ENCODE data around the gene RAD23A. TPM values are rescaled to one million over a fixed set of nuclear protein-coding genes. Genes with fewer than 3 reads are reported as not detected.

RAD23A gene
- total and polyA plus RNA-seq, 2 of the 4 experiments (the other 2 are of a cell fraction), result 54.3 to 67.8 TPM

GRCh38 chr19:12996406-12997094 lies 50.9 kb downstream of the RAD23A start:
- ChIA-PET POLR2A (ENCODE audit: unreplicated experiment) (no interaction called here), CTCF (interaction anchor here (0.5 to 1.1 kb wide), 3 partner anchors 17 to 64 kb away, joined by 3 to 4 read pairs (median 3); no protein-coding TSS in a partner anchor)
- peaks cover 15% of the 10 kb centered on the region for H3K4me1 ChIP-seq (ENCODE audit: control insufficient read depth, insufficient read depth, low read length)
- peak overlapping the region; percentile 93 for H2AFZ ChIP-seq (replicated peaks; ENCODE audit: low read length, poor library complexity)
- peak overlapping the region; percentile 76; the same call in 1 of the 2 replicates for H3K23ac ChIP-seq (ENCODE audit: low read depth, low read length)
- H3K4me2 ChIP-seq (ENCODE audit: low read depth, low read length), result peak overlapping the region; percentile 81
- H4K20me1 ChIP-seq (ENCODE audit: insufficient read depth, low read length), result peaks cover 35% of the 10 kb centered on the region
- intact Hi-C loops (cut with micrococcal nuclease), result loop anchor here (5.0 kb wide), 1 partner anchor 66 kb away; no protein-coding TSS in a partner anchor
- peak overlapping the region; percentile 75 for H2BK5ac ChIP-seq (ENCODE audit: low read depth, low read length, poor library complexity, severe bottlenecking)
- peaks cover 16% of the 10 kb centered on the region for H3K9me1 ChIP-seq (ENCODE audit: insufficient read depth, low read length)
- TF ChIP-seq MAZ (IDR thresholded peaks at IDR 0.05; ENCODE audit: borderline replicate concordance, low read depth, low read length), result peak; percentile 10; the same call in 1 of the 2 replicates
- no peak for TF ChIP-seq NFE2L2 (IDR thresholded peaks at IDR 0.05; ENCODE audit: low read depth, low read length)
- peak overlapping the region; percentile 78 for H3K9ac ChIP-seq (ENCODE audit: low read depth, low read length)
- peak overlapping the region; percentile 81 for H3K4ac ChIP-seq (ENCODE audit: low read depth, low read length)
- H3K27me3 ChIP-seq (ENCODE audit: control insufficient read depth, insufficient read depth, low read length), result no peaks in the 10 kb centered on the region
- no peaks in the 10 kb centered on the region for H3K9me3 ChIP-seq (ENCODE audit: control insufficient read depth, insufficient read depth, low read length)
- no peak overlapping the region for H2BK20ac ChIP-seq (ENCODE audit: low read depth, low read length)
- peak overlapping the region; percentile 61; the same call in 1 of the 2 replicates for H2AK5ac ChIP-seq (ENCODE audit: low read depth, low read length)
- peak overlapping the region; percentile 79; the same call in 1 of the 2 replicates for H4K91ac ChIP-seq (ENCODE audit: insufficient read depth, low read depth, low read length)
- peak overlapping the region; percentile 99 for H2AK9ac ChIP-seq (replicated peaks; ENCODE audit: low read depth, low read length, poor library complexity)
- peak overlapping the region; percentile 93 for H3K4me3 ChIP-seq (ENCODE audit: insufficient read depth, low read depth, low read length)
- BruUV-seq (replicated peaks), result no TSS peak
- peaks cover 15% of the 10 kb centered on the region for H3K36me3 ChIP-seq (ENCODE audit: control insufficient read depth, insufficient read depth, low read length)
- H3K18ac ChIP-seq (ENCODE audit: low read depth, low read length), result no peak overlapping the region; the same call in 1 of the 2 replicates
- peak overlapping the region; percentile 85; the same call in 1 of the 2 replicates for H3K14ac ChIP-seq (replicated peaks; ENCODE audit: low read depth, low read length)
- ATAC-seq (ENCODE audit: low read depth) (peak; percentile 53), DNase-seq (peak; percentile 22)
- WGBS, 2 experiments (ENCODE audit: extremely low coverage in 2 of 2, insufficient read length in 1 of 2), result 1% methylated on average over 20 of the region's 52 CpGs; no CpG with 5 or more reads in 1 of the 2 experiments
- H4K5ac ChIP-seq (ENCODE audit: low read depth, low read length), result peak overlapping the region; percentile 2; the same call in 1 of the 2 replicates
- no peak overlapping the region for H3K56ac ChIP-seq (ENCODE audit: extremely low read depth, insufficient read depth, low read length)
- no peak overlapping the region for H2BK15ac ChIP-seq (ENCODE audit: low read depth, low read length)
- H3K27ac ChIP-seq (ENCODE audit: insufficient read depth, low read length), result peak overlapping the region; percentile 76
- no peak overlapping the region; the same call in 1 of the 2 replicates for H2BK120ac ChIP-seq (ENCODE audit: low read depth, low read length)
- in situ Hi-C loops (cut with MboI; ENCODE audit: low sequenced_read_pairs), result loop anchor here (25.0 kb wide), 1 partner anchor 741 kb away; a partner anchor contains a TSS
- peak overlapping the region; percentile 30 to 43; a peak in 2 of 4 replicates for H4K8ac ChIP-seq (ENCODE audit: low read depth in 2 of 2, low read length in 2 of 2)
- dilution Hi-C loops (cut with HindIII; ENCODE audit: low sequenced_read_pairs, unreplicated experiment), result no loop called here
- H3K79me1 ChIP-seq (ENCODE audit: low read depth in 1 of 2, low read length in 2 of 2), result peaks cover 24 to 55% of the 10 kb centered on the region in 2 experiments

Measured in IMR-90 (cell line).